ENCODE data around the gene OSBPL5. TPM values are rescaled to one million over a fixed set of nuclear protein-coding genes. Genes with fewer than 3 reads are reported as not detected.

Gene OSBPL5
- total RNA-seq, 1 experiment from 2014 or later = 16.1 TPM

- no peak overlapping the region for H3K4me2 ChIP-seq (ENCODE audit: insufficient read depth, insufficient read length, low read length)
- H3T11ph ChIP-seq (ENCODE audit: low read length) = no peak overlapping the region
- H3K27ac ChIP-seq (ENCODE audit: insufficient read length, low read depth, low read length) = no peak overlapping the region
- H3K4ac ChIP-seq (ENCODE audit: low read depth, low read length) = no peak overlapping the region
- DNase-seq = no peak
- no peak overlapping the region for H3K23ac ChIP-seq (ENCODE audit: insufficient read length, low read depth, low read length)
- no peak overlapping the region for H2BK12ac ChIP-seq (ENCODE audit: insufficient read length, low read depth, low read length)
- peaks cover 16% of the 10 kb centered on the region; the same call in 1 of the 2 replicates for H3K79me2 ChIP-seq (ENCODE audit: insufficient read depth, low read length)
- Mint-ChIP-seq H3K27ac (peak overlapping the region; percentile 72 to 92 (median 73); a peak in 3 of 7 replicates), H3K4me3 (no peak overlapping the region), H3K9me3 (no peaks in the 10 kb centered on the region), H3K27me3 (ENCODE audit: low read depth) (no peaks in the 10 kb centered on the region), H3K4me1 (peaks cover 30 to 34% of the 10 kb centered on the region in 2 experiments), H3K36me3 (ENCODE audit: insufficient read depth in 1 of 3, low read depth in 3 of 3) (peaks cover 7 to 41% (median 40%) of the 10 kb centered on the region in 3 experiments)
- no peak overlapping the region for H2AFZ ChIP-seq (ENCODE audit: low read length)
- H4K91ac ChIP-seq (ENCODE audit: insufficient read length, low read depth, low read length) = no peak overlapping the region
- H3K9ac ChIP-seq (ENCODE audit: extremely low read depth, insufficient read length, low read length) = no peak overlapping the region
- no CpG with 5 or more reads among the region's 16 CpGs for WGBS (ENCODE audit: extremely low coverage, insufficient read length, low lambda C conversion rate)
- no peak overlapping the region for H3K14ac ChIP-seq (ENCODE audit: insufficient read depth, low read length)
- H3K79me1 ChIP-seq (ENCODE audit: insufficient read depth, low read depth, low read length, poor library complexity, severe bottlenecking) = peaks cover 7% of the 10 kb centered on the region
- H2AK5ac ChIP-seq (ENCODE audit: insufficient read length, low read length) = no peak overlapping the region
- no peaks in the 10 kb centered on the region for H3K27me3 ChIP-seq (ENCODE audit: insufficient read depth, low read length)
- H2BK120ac ChIP-seq (ENCODE audit: low read depth, low read length, poor library complexity, severe bottlenecking) = no peak overlapping the region
- no peak overlapping the region for H4K8ac ChIP-seq (replicated peaks; ENCODE audit: insufficient read length, low read depth, low read length)
- no peaks in the 10 kb centered on the region for H3K9me3 ChIP-seq (ENCODE audit: control insufficient read depth, low read depth, low read length)
- no peaks in the 10 kb centered on the region for H4K20me1 ChIP-seq (ENCODE audit: control insufficient read depth, insufficient read depth, insufficient read length)
- no peak for TF ChIP-seq CTCF (conservative IDR thresholded peaks at IDR 0.05)
- H3K56ac ChIP-seq (ENCODE audit: insufficient read length, low read depth, low read length) = no peak overlapping the region
- H3K23me2 ChIP-seq (ENCODE audit: insufficient read length, low read depth, low read length, poor library complexity, severe bottlenecking) = no peaks in the 10 kb centered on the region
- no peak overlapping the region for H2BK15ac ChIP-seq (ENCODE audit: low read depth, low read length)
- no peaks in the 10 kb centered on the region for H3K4me1 ChIP-seq (ENCODE audit: insufficient read depth, low read length)
- no peak overlapping the region for H2BK5ac ChIP-seq (ENCODE audit: insufficient read length, low read length)
- no peak overlapping the region for H4K5ac ChIP-seq (ENCODE audit: insufficient read length, low read depth, low read length)
- no peak overlapping the region for H2BK20ac ChIP-seq (ENCODE audit: low read depth, low read length, poor library complexity, severe bottlenecking)
- no peak overlapping the region for H3K18ac ChIP-seq (ENCODE audit: insufficient read length, low read depth, low read length)
These were observed 117.5 kb downstream of the OSBPL5 start for GRCh38 chr11:3047637-3048036.
